ENCODE measurements around the gene BCCIP.

The BCCIP gene

DNA sequence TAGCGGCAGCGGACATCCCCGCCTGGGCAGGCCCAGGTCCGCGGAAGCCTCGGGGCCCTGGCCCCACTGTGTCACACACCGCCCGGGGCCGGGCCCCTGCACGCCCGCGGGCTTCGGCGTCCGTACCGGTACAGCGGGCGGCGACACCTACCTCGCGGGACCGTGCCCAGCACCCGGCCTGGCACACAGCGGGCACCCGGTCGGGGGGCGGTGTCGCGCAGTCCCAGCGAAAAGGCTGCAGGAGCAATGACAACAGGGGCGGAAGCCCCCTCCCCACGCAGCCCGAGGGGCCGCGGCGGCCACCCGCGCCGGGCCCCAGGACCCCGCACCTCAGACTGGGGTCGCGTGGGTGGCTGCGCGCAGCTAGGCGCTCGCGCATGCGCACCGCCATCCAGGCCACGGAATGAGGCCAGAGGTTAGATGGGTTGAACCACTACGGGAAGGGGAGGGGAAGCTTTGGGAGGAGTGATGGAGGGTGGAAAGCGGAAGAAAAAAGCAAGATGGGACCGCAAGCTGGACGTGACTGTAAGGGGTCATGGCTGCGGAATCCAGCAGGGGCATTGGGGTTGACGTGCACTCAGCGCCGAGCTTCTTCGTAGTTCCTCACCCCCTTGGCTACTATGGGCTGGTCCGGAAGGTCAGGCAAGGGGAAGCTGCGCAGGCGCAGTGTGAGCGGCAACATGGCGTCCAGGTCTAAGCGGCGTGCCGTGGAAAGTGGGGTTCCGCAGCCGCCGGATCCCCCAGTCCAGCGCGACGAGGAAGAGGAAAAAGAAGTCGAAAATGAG, at the start of gene BCCIP, which contains the start of gene UROS:
Gene BCCIP, plus strand, starts transcription at position 669 of the 785 bp plus-strand sequence. Its CDS starts 12 bp downstream, at position 681.
Gene UROS, minus strand, starts transcription at position 381 of the 785 bp plus-strand sequence. CDS start 6,759 bp downstream, outside the sequence.
- peak; percentile 82 to 84 (median 84) for DNase-seq (ENCODE audit: low read depth in 3 of 3, low spot score in 1 of 3)

DNA sequence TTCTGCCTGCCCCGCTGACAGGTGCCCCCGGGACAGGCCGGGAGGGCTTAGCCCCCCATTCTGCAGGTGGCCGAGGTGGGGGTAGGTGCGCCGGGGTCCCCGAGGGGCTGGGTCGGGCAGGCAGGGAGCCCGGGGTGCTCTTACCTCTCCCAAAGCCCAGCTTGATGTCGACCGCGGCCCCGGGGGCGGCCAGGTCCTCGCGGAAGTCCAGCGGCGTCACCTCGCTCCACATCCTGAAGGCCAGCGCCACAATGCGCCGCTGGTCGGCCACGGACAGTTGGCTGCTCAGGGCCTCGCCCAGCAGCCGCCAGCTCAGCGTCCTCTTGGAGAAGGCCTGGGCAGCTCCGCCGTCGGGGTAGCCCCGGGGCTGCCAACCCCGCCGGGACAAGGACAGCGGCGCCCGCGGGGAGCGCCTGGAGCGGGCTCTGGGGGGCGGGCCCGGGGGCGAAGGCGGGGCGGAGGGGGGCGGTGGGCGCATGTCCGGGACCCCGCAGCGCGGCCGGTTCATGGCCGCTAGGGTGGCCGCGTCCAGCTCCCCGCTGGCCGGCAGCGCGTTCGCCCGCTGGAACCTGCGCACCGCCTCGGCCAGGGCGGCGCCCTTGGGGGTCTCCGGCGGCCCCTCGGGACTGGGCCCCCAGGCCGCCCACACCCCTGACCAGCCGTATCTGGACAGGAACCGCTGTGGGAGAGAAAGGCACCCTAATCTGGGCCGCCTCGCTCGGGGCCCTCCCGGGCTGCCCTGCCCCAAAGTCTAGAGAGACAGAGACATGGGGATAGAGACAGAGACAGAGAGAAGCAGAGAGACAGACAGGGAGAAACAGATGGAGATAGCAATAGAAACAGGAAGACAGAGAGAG, 49.4 kb upstream of the BCCIP start:
- DNase-seq (ENCODE audit: low read depth in 3 of 3, low spot score in 1 of 3) = no peak

DNA sequence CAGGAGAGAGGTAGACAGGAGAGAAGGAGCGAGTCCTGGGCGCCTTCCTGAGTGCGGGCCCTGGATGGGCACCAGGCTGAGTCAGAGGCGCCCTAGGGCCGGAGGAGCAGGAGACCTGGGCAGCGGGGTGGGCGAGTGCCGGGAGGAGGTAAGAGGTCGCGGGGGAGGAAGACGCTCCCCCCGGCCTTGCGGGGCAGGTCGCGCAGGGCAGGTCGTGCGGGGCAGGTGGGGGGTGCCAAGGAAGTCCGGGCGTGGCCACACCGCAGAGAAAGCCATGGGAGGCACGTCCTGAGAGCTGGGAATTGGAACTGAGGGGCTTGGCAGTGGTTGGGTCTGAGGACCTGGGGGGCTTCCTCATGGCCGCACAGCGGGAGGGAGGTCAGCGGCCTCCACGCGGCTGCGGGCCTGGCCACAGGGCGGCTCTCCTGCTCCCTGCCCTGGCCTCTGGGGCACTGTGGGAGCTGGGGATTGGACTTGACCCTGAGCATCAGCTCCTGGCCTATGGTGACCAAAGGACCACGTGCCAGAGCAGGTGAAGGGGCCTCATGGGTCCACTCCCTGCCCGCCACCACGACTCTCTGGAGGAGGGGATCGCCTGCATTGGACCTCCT, 48.7 kb upstream of the BCCIP start:
- no peak for DNase-seq (ENCODE audit: low read depth in 3 of 3, low spot score in 1 of 3)

DNA sequence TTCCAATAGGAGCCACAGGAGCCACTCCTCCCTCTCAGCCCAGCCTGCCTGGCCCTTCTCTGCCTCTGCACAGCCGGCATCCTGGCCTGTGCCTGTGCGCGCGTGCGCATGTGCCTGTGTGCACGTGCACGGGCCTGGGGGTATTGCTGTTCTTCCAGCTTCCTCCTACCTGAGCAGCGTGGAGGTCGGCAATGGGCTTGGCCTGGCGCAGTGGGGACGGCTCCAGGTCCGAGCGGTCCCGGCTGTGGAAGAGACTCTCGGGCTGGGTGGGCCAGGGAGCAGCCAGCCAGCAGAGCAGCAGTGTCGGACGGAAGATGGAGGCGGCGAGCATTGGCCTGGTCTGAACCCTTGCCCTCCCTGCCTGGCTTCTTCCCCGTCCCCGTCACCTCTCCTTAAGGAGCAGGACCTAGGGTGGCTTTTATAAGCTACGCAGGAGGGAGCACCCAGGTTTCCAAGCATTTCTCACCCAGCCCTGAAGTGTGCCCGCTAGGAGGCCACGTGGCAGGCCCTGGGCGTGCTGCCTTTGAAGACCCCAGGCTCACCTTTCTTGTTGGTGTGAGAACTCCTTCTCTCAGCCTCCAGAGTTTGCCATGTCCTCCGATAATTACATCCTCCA, 47.7 kb upstream of the BCCIP start, which contains the start of gene MMP21:
Gene MMP21, minus strand, starts transcription at position 331 of the 616 bp plus-strand sequence. Its CDS starts 0 bp downstream, at position 331.
- no peak for DNase-seq (ENCODE audit: low read depth in 3 of 3, low spot score in 1 of 3)

DNA sequence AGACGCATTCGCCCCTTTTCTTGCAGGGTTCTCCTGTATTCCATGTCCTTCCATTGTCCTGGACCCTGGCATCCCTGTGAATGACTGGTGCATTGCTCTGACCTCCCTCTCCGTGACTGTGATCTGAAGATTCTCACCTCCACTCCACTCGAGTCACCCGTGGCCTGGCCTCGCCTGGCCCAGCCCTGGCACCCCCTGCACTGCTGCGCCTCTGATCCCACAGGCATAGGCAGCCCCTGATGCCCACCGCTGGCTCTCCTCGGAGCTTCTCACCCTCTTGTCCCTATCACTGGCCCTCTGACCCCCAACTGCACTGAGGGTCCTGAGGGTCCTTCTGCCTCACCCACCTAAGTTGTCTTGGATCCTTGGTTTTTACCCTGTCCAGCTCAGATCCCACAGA, 45.5 kb upstream of the BCCIP start:
- no peak for DNase-seq (ENCODE audit: low read depth in 3 of 3, low spot score in 1 of 3)

DNA sequence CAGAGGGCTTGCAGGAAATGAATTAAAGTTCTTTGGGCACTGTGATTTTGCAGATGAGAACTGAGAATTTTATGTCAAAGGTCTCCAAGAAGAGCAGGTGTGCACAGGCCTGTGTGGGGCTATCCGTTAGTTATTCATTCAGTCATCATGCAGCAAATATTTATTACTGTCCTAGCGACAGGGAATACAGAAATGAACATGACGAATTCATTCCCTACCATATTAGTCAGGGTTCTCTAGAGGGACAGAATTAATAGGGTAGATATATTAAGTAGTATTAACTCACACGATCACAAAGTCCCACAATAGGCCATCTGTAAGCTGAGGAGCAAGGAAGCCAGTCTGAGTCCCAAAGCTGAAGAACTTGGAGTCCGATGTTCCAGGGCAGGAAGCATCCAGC, 44.8 kb upstream of the BCCIP start:
- no peak for DNase-seq (ENCODE audit: low read depth in 3 of 3, low spot score in 1 of 3)

DNA sequence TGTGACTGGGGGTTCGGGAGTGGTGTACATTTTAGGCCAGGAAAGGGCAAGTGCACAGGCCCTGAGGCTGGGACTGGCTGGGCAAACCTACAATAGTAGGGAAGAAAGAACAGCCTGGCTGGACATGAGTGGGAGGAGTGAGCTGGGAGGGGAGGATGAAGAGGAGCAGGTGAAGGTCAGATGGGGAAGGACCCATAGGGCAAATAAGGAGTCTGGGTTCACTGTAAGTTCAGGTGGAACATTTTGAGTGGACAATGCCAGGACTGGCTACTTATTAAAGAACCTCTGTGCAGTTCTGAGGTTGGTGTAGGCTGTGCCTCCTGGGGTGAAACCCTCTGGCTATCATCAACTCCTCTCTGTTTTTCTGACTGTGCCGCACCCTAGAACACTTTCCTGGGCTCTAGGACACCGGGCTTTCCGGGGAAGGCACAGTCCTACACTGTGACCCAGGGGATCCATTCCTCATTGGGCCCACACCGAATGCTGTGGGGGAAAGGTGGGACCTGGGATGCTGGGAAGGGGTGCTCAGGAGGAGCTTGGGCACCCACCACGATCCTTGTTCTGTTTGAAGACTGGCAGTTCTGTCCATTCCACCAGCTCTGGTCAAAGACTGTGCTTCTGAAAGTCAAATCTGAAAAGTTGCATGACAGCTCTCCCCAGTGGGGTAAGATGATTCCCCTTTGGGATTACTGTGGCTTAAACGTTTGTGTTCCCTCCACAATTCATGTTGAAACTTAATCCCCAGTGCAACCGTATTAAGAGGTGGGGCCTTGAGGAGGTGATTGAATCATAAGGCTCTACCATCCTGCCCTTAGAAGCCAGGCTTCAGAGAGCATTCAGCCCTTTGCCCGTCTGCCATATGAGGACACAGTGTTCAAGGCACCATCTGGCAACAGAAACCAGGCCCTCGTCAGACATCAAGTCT, 43.7 kb upstream of the BCCIP start:
- no peak for DNase-seq (ENCODE audit: low read depth in 3 of 3, low spot score in 1 of 3)

DNA sequence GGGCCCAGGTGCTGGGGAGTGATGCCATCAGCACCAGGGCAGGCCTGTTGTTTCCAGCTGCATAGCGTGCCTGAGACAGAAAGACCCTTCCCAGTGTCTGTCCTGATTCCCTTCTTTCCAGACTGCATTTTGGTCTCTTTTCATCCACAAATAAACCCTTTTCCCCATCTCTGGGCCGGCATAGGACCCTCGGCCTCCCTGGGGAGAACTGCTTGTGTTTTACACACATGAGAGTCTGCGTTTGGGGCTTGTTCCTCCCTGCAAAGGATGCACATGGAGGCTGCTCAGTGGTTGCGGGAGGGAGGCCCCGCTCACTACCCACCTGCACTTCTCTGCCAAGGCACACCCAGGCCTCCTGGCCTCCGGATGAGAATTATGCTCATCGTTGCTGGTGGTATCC, 42.0 kb upstream of the BCCIP start:
- DNase-seq (ENCODE audit: low read depth in 3 of 3, low spot score in 1 of 3) = no peak

DNA sequence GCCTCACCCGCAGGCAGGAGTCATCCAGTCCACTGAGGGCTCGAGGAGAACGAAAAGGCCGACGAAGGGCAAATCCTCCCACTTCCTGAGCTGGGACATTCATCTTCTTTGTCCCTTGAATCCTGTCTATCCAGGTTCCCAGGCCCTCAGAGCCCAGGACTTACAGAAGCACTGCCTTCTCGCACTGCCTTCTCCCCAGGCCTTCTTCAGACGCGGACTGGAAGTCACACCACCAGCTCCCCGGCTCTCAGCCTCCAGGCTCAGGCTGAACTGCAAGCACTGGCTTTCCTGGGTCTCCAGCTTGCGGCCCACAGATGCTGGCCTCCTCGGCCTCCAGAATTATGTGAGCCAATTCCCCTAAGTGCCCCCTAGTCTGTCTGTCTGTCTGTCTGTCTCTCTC, 41.3 kb upstream of the BCCIP start:
- no peak for DNase-seq (ENCODE audit: low read depth in 3 of 3, low spot score in 1 of 3)

DNA sequence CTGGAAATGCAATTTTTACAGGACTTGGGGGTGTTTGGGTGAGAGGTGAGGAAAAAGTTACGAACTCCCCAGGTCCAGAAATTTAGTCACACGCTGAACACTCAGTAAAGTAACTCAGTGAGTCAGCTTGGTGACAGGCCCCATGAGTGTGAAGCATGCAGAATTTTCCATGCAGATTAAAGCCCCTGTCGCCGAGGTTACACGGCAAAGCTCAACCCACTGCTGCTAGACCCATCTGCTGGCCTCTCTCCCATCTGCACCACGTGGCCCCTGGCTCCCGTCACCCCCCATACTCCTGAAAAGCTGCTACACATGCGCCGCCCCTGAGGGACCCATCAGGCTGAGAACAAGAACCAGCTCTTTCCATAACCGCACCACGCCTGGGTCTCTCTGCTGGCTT, 40.7 kb upstream of the BCCIP start:
- DNase-seq (ENCODE audit: low read depth in 3 of 3, low spot score in 1 of 3) = no peak

DNA sequence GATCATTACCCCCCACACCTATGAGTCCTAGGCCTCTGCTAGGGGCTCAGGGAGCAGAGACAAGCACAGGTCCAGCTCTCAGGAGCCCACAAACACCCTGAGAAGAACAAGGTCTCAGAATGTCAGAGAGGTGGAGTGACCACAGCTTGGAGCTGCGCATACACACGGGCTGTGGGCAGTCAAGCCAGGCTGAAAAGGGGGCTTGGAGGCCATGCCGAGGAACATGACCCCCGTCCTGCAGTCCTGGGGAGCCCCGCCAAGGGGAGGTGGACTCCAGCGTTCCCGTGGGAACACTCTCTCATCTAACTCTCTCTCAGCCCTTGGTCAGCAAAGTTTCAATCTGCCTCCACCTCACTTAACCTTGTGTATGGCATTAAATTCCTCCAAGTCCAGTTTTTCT, 39.9 kb upstream of the BCCIP start:
- DNase-seq (ENCODE audit: low read depth in 3 of 3, low spot score in 1 of 3) = no peak

DNA sequence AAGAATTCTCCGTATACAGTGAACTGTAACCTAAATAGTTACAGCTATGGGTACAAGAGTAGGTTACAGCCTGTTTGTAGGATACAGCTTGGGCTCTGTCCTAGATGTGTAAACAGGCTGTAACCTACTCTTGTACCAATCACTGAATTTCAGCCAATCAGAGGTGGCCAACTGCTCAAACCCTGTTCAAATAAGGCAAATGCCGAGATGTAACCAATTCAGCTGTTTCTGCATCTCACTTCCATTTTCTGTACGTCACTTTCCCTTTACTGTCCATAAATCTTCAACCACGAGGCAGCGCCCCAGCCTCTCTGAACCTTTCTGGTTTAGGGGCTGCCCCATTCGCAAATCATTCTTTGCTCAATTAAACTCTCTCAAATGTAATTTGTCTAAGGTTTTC, 39.4 kb upstream of the BCCIP start:
- no peak for DNase-seq (ENCODE audit: low read depth in 3 of 3, low spot score in 1 of 3)

DNA sequence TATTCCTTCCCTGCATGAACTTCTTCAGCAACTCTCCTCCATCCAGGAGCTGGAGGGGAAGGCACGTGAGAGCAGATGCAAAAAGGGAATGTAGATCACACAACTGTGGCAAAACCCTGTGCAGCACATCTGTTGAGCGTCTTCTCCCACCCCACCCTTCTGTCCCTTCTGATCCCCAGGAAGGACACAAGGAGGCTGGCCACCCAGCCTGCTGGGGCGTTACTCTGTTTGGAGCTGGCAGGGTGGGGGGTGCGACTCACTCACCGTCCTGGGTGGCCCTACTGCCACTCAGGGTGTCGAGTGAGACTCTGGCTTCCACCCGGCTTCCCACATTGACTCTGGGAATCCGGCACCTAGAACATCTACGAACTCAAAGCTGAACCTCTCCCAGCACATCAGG, 37.6 kb upstream of the BCCIP start:
- no peak for DNase-seq (ENCODE audit: low read depth in 3 of 3, low spot score in 1 of 3)

DNA sequence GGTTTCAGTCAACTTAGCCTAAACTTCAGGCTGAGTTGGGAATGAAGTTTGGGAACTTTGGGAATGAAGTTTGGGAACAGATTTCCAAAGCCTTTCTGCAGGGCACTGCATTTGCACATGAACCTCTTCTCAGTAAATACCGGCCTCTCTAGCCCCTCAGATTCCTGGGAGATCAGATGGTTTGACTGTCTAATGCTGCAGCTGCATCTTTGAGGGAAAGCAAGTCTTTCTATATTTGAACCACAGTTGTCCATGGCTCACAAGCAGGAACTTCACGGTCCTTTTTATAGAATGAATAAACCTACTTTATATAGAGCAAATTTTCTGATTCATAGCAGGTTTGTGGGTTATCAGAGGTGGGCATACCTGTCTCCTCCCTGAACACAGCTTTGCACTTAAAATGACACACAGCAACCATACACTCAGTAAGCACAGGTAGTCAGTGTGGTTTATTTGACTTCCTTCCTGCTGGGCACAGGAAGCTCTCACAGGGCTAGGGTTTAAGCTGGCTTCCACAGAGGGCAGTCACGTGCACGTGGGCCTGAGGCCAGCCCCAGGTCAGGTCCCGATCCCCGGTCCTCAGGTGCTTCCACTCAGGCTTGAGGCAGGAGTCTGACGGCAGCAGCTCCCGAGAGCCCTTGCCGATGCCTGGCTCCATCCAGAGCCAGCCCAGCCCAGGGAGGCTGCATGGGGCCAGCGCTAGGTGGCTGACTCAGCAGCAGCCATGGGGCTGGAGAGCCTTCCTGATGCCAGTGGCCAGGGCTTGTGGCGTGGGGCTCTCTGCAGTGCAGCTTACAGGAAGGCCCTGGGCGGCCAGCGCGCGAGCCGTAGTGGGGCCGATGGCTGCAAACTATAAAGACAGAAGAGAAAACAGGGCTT, 35.0 kb upstream of the BCCIP start:
- DNase-seq (ENCODE audit: low read depth in 3 of 3, low spot score in 1 of 3) = no peak

DNA sequence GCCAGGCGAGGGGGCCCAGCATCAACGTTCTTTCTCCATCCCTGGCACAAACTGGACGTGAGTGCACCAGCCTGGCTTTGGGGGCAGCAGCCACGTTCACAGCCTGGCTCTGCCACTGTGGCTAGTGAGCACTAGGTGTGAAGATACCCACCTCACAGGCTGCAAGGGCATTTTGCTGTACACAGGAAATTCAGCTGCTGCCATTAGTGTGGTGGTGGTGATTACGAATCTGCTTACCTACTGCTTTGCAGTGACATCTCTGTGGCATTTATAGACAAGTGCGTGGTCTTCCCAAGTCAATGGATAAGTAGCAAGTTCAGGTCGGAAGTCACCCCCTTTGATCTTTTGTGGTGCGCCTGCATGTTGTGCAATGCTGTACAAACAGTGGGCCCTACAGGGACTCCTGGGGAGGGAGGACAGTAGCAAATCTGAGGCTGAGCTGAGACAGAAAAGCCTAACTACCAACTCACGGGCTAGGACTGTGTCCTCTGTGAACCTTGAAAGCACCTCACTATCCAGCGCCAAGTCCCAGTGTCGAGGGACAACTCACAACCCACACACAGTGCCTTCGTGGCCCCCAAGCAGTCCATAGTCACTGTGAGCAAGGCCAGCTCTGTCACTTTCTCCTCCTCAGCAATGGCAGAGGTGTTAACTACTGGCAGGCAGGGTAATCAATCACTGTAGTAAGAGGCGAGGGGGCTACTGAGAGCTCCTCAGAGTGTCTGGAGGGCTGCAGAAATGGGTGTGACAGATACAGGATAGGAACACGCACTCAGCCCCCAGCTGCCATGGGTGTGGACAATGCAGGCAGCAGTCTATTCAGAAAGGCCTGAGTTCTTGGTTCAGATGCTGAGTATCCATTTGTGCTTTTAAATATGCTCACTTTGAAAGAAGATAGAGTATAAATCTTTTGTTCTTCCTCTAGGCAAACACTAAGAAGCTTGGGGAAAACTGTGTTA, 30.7 kb upstream of the BCCIP start:
- no peak for DNase-seq (ENCODE audit: low read depth in 3 of 3, low spot score in 1 of 3)

DNA sequence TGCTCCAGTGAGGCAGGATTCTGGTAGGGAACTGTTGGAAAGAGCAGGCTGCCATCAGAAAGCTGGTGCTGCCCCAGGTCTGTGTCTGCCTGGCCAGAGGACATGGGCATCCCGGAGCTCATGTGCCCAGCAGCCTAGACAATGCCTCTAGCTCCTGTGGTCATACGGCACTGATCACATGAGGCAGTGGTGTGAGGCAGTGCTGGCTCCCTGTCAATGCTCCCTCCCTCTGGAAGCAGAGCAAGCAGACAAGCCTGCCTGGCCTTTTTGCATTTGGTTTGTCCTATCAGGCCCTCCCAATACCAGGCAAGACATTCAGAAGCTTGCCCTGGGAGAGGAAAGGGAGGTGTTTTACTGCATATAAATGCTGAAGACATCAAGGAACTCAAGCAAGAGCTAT, 28.2 kb upstream of the BCCIP start:
- DNase-seq (ENCODE audit: low read depth in 3 of 3, low spot score in 1 of 3) = no peak

DNA sequence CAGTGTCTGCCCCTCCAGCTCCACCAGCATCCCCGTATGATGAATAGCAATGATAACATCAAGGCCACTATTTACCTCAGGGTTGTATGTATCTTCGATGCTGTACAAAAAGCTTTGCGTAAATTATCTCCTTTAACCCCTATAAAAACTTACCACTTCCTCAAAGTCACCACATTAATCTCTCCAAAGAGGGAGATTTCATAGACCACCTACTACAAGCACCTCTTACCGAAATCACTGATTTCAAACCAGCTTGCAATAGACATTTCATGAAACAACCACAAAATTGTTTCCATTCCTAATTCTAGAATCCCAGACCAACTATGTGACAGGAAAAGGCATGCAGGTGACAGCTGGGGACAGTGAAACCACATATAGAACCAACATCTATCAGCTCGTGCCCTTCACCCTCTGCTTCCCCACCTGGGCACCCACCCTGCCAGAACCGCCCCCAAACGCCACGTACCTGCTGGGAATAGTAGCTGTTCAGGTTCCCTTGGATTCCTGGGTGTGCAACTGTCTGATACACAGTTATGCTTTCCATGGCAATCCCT, 27.6 kb upstream of the BCCIP start:
- DNase-seq (ENCODE audit: low read depth in 3 of 3, low spot score in 1 of 3) = no peak

DNA sequence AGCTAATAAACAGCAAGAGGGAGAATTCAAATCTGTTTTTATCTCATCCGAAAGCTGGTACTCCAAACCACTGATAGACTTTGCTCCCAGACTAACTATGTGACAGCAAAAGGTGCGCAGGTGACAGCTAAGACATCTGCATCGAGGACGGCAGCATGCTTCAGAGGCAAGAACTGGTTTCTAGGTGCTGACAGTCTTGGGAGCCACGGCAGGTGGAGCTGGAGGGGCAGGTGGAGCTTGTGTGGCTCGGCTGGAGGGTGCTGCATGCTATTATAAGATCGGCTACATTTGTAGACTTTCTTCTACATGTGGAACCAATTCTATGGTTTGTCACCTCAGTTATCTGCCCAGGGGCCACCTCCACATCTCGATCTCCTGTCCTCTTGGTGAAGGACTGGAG, 25.9 kb upstream of the BCCIP start:
- DNase-seq (ENCODE audit: low read depth in 3 of 3, low spot score in 1 of 3) = no peak

All from stimulated activated CD4-positive, alpha-beta T cell treated with anti-CD3 and anti-CD28 coated beads, TNF-alpha, amount 100 ng/mL, for 1 hour (primary cell).